IPS DF 19.7 (cell line): Measurements from ENCODE around the gene UBTF.

Source experiments
- DNase-seq: peaks from one replicate; pipeline ENCODE4 v3.0.0-alpha.2; 2013; ENCODE audit warnings: low read depth, low spot score

The UBTF gene

DNA sequence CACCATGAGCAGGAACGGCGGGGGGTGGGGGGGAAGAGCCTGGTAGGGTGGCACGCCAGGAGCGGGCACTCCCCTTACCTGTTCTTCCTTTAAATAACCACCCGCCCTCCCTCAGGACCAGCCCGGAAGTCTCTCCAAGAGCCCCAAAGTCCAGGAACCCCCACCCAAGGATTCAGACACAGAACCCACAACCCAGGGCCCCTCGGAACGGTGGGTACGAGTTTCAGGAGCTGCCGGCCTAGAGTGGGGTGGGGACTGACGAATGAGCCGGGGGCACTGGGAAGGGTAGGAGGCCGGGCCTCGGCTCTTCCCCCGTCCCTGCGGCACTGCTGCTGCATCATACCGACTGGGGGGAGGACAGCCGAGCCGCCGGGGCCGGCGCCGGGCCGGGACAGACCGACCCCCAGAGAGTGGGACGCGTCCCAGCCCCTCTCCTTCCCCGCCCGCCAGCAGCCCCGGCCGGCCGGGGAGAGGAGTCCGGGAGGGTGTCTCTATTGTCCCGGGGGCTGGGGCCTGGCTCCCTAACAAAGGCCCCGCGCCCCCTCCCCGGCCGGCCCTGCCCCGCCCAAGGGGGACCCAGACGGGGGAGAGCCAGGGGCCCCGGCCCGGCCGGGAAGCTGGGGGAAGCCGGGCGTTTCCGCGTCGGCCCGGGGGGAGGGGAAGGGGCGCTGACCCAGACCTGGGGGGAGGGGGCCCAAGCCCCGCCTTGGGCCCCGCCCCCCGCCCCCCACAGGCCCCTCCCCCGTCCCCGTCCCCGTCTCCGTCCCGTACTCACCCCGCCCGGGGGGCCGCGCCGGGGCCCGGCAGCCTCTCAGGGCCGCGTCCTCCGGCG, 20.5 kb downstream of the UBTF start:
- DNase-seq = no peak

DNA sequence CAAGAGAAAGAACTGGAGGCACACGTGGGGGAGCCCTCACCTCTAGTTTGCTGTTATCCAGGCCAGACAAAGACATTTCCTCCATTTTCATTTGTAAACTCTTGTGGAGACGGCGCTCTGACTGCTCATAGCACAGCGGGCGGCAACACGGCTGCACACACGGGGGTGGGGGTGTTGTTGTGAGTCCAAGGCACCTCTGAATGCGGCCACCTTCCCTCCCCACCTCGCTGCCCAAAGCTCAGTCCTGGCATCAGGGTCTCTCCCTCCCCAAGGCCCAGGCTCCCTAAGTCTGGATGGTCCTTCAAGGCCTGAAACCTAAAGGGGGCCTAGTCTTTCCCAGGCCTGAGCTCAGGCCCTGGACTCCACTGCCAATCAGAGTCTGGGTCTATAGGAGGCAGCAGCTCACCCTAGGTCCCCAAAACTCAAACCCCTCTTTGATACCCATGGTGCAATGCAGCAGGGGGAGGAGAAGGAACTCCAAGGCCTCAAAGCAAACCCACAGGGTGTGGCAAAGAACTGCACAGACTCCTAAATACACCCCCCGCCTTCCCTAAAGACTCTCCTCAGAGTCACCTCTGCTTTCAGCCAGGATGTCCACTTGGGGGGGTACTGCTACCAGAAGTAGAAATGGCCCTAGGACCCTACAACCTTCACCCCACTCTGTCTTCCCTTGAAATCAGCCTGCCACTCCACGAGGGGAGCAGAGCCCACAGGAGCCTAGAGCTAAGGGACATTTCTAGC, 21.3 kb downstream of the UBTF start:
- DNase-seq = no peak

DNA sequence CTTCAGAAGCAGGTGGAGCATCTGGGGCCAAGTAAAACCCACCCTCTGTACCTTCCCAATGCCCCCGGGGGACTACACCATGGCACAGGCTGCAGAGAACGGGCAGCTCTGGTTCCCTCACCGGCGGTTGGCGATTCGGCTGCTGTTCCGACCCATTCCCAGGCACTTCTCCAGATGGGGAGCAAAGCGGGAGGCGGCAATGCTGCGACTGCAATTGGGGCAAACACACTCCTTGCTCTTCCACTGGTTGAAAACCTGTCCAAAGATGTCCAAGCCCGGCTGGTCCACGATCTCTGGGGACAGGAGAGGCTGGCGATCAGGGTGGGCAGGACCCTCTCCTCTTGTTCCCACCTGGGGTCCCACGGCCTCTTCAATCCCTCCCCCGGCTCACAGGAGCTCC, 22.4 kb downstream of the UBTF start:
- DNase-seq = no peak

DNA sequence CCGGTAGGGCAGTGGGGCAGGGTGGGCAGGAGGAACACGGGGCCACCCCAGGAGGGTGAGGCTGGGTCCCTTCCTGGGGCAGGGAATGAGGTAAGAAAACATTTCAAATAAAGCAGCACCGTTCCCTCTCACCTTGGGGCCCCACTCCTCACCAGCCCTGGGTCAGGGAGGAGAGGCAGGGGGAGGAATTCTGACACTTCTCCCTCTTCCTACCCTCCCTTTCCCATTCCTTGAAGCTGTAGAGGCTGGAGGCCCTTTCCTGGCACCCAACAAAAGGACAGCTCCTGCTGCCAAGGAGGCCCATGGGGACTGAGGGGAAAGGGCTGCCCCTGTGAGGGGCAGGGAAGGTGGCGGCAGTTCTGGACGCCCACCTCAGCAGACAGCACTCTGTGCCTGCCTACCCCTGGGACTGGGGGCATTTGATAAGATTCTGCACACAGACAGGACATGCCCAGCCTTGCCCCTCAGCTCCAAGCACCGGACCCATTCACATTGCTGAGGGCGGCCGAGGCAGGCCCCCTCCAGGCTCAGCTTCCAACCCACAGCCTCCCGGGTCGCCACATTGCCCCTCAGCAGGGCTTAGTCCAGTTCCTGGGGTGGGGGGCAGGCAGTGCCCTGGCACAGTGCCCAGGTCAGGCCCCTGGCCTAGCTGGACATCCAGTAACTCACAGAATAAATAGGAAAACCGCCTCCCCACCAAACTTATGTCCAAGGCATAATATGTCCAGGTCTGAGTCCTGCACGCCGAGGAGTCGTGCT, 26.0 kb downstream of the UBTF start:
- no peak for DNase-seq

DNA sequence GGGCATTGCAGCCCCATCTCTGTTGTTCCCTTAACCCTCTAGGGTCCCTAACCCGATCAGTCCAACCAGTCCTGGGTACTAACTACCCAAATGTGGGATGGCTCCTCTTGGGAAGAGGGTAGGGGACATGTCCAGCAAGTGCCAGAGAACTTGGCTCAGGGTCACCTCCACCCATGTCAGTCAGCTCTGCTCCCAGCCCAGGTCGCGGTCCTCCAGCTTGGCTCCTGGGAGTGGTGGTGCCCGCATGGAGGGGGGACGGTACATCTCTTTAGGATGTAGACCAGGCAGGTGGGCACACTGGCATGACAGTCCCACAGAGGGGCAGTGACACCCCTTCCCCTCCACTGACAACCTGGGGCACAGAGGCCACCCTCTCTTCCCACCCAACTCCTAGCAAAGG, 26.7 kb downstream of the UBTF start:
- no peak for DNase-seq

DNA sequence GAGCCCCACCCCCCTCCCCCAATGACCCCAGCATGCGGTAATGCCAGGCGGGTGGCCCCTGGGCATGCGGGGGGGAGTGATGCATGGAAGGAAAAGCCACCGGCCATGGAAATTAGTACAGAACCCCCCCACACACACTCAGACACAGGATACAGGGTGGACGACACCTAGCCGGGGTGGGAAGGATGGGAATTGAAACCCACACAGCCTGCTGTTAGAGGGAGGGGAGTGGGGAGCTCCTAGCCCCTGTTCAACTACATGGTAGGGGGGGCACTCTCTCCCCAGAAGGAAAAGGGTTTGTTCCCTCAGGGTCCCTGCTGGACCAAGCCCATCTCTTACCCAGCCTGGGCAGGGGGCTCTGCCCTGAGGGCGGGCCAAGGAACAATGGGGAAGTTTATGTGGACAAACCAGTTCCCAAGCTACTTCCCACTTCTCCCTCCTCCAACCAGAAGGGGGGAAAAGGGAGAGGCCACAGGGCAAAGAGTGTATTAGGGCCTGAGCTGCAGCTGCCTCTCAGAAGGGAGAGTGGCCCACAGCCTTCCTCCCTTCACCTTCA, 27.5 kb downstream of the UBTF start:
- DNase-seq = no peak

DNA sequence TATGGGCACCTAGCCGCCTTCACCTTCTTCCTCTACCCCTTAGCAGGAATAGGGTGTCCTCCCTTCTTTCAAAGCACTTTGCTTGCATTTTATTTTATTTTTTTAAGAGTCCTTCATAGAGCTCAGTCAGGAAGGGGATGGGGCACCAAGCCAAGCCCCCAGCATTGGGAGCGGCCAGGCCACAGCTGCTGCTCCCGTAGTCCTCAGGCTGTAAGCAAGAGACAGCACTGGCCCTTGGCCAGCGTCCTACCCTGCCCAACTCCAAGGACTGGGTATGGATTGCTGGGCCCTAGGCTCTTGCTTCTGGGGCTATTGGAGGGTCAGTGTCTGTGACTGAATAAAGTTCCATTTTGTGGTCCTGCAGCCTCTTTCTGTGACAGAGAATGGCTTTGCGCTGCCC, 28.1 kb downstream of the UBTF start:
- no peak for DNase-seq

DNA sequence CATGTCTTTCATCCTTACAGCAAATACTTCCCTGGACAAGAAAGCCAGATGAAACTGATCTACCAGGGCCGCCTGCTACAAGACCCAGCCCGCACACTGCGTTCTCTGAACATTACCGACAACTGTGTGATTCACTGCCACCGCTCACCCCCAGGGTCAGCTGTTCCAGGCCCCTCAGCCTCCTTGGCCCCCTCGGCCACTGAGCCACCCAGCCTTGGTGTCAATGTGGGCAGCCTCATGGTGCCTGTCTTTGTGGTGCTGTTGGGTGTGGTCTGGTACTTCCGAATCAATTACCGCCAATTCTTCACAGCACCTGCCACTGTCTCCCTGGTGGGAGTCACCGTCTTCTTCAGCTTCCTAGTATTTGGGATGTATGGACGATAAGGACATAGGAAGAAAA, 29.0 kb downstream of the UBTF start:
- no peak for DNase-seq

DNA sequence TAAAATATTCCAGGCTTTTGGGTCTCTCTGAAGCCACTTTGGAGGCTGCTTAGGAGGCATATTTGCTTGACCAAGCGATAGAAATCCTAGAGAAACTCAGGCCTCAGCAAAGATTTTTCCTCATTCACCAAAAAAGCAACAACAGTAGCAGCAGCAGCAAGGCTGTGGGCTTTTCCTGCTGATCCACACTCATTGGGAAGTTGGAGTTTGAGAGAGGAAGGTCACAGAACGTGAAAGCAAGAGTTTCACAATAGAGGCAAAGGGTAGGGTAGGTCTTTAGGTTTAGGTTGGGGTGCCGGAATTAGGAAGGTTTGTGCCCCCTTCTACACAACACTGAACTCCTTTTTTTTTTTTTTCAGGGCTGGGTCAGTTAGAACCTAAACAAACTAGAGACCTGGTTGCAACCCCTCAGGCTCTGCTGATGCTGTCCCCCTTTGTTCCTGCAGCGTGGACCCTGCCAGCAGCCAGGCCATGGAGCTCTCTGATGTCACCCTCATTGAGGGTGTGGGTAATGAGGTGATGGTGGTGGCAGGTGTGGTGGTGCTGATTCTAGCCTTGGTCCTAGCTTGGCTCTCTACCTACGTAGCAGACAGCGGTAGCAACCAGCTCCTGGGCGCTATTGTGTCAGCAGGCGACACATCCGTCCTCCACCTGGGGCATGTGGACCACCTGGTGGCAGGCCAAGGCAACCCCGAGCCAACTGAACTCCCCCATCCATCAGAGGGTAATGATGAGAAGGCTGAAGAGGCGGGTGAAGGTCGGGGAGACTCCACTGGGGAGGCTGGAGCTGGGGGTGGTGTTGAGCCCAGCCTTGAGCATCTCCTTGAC, 30.7 kb downstream of the UBTF start:
- DNase-seq = no peak

DNA sequence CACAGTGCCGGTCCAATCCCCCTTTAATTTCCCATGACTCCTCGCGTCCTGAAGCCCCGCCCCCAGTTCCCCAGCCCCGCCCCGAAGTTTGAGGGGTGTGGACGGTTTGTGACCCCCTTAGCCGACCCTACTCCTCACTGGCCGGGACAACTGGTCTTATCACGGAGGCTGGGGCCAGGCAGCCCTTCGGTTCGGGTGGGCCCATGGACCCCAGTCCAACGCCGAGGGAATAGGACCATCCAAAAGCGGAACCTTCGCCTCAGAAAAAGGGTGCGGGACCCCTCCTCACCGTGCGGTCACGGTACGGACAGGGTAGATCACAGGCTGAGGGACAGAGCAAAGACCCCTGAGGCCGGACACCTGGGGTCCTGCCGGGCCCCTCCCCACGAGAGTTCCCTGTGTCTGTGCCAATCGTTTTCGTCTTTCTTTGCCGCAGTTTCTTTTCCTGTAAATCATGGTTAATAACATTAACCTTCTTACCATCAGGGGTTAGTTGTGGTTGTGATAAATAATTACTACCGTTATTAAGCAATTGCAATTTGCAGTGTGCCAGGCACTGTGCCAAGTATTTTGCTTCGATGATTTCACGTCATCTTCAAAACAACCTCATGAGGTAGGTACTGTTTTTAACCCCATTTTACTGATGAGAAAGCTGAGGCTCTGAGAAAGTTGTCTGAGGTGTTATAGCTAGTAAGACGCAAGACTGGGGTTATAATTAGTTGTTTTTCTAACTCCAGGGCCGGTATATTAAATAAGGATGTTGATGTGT, 32.2 kb downstream of the UBTF start:
- DNase-seq = no peak

DNA sequence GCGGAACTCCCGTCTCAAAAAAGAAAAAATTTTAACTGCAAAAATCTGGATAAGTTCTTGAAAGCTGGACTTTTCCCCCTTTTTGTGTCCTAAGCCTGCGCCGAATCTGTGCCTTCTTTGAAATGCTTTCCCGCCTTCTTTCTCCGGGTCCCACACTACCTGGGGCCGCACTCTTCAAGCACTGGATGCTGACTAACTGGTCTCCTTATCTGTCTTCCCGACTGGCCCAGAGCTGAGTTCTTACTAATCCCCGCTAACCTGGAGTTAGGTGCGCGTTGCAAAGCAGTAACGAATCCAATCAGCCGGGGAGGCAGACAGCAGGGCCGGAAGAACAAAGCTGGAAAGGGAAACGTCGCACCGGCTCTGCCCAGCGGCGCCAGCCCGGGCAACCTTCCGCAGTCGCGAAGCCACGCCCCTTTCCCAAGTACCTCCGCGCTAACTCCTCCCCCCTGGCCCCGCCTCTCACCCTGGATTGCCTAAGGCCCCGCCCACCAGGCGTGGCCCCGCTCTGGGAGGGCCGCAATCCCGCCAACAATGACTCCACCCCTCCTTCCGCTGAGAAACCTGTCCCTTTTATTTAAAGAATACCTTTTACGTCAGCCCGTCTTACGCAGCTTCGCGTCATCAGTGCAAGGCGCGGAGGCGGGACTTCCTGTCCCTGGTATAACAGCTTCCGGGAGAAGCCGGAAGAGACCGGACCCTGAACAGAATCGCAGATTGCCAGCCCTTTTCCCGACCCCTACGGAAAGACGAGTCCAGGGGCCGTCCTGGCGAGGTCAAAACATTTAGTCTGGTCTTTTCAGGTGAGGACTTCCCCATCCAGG, 33.0 kb downstream of the UBTF start, which contains the start of gene TMUB2:
TMUB2 (plus strand) TSS at position 666 of the 824 bp plus-strand sequence. CDS start 737 bp downstream, outside the sequence.
- DNase-seq = peak; percentile 95

DNA sequence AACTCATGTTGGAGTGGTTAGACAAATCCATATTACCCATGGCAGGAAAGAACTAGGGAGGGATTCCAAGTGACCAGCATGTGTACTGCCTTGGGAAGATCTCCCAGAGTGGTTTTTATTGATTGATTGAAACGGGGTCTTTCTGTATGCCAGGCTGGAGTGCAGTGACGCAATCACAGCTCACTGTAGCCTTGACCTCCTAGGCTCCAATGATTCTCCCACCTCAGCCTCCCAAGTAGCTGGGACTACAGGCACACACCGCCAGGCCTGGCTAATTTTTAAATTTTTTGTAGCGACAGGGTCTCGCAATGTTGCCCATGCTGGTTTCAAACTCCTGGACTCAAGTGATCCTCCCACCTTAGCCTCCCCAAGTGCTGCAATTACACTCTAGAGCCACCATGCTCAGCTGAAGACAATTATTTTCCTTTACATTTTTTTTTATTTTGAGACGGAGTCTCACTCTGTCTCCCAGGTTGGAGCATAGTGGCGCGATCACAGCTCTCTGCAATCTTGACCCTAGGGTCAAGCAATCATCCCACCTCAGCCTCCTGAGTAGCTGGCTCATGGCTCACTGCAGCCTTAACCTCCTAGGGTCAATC, 35.2 kb downstream of the UBTF start:
- DNase-seq = no peak

DNA sequence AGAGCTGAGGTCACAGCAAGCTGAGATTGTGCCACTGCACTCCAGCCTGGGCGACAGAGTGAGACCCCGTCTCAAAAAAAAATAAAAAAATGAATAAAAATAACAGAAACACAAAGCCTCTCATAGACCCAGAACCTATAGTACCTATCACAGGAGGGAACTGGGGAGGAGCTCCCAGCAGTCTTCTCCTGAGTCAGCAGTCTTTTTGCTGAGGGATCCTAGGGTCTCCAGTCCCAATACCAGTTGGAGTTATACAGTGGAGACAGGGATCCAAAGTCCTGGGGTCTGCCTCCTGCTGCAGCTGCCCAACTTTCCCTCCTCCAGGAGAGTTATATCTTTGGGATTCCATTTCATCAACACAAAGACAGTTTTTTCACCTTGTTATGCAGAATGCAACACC, 36.5 kb downstream of the UBTF start:
- no peak for DNase-seq

DNA sequence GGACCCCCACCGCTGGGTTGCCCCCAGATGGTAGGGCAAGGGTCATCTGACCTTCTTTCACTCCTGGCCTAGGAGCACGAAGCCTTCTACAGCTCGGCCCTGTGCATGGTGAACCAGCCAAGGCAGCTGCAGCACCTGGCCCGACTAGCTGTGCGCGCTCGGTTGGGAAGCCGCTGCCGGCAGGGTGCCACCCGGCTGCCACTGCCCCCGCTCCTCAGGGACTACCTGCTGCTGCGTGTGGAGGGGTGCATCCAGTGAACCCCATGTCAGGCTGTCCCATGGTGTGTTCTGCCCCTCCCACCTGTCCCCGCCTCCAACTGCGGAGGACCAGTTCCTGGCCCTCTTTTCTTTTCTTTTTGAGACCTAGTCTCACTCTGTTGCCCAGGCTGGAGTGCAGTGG, 41.3 kb downstream of the UBTF start:
- DNase-seq = no peak

DNA sequence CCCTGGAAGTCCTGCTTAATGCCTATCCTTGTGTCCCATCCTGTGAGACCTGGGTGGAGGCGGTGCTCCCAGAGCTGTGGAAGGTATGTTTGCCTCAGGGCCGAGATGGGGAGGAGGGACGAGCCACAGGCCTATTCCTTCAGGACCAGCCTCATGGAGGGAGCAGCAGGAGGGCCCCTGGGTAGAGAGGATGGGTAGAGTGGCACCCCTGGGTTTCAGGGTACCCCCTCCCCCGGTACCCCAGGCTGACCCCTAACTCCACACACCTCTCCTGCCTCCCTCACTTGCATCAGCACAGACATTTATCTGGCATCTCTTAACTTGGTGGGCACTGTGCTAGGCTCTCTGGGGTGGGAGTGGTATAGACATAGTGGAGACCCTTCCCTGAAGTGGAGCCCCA, 41.8 kb downstream of the UBTF start:
- DNase-seq = no peak

DNA sequence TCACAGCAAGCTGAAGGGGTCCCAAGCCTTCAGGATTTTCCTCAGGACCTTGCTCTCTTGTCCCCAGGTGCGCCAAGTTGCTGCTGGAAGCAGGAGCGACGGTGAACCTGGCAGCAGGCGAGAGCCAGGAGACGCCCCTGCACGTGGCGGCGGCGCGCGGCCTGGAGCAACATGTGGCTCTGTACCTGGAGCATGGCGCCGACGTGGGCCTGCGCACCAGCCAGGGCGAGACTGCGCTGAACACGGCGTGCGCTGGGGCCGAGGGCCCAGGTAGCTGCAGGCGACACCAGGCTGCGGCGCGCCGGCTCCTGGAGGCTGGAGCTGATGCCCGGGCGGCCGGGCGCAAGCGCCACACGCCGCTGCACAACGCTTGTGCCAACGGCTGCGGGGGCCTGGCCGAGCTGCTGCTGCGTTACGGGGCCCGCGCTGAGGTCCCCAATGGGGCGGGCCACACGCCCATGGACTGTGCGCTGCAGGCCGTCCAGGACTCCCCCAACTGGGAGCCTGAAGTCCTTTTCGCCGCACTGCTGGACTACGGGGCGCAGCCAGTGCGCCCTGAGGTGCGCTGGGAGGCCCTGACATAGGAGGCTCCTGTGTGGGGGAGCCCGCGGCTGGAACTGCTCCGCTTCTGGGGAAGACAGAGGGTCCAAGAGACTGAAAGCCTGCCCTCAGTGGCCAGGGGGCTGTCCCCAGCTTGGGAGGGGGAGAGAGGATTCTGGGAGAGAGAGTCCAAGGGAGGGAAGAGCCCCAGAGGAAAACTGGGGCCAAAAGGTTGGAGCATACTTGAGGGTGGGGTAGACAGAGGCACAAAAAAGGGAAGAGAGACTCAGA, 42.6 kb downstream of the UBTF start:
- no peak for DNase-seq

DNA sequence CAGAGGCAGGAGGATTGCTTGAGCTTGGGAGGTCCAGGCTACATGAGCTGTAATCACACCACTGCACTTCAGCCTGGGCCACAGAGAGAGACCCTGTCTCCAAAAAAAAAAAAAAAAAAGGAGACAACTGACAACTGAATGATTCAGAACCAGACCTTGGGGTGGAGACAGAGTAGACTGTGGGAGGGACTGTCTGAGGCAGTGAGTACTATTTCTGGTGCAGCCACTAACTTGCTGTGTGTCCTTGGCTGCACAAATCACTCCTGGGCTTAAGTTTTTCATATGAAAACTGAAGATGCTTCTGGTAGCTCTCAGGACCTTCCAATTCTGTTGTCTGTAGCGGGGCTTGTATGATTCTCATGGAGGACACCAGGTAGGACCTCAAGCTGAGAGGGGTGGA, 43.2 kb downstream of the UBTF start:
- no peak for DNase-seq

DNA sequence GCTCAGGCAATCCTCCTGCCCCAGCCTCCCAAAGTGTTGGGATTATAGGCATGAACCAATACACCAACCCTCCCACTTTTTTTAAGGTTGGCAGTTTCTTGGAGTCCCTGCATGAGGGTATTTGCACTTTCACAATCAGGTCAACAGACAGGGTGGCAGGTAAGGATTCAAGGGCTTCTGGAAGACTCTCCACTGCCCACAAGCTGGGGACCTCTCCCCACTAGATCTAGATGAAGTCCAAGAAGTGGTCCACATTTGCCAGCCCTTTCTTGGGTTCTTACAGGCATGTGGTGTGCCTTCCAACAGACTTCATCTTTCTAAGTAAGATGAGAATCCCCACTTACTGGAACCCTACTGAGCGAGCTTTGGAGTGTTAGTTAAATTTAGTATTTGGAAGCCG, 45.0 kb downstream of the UBTF start:
- no peak for DNase-seq
